Uterus (tissue), 2 donors: Measurements from ENCODE around the gene CHID1.

Experiments used
- POLR2A ChIP-seq, 2 donors: fragments of 450-650 bp; IDR thresholded peaks; one replicate each; pipeline ENCODE4 v1.6.1; 2016; ENCODE audit warnings: antibody characterized with exemption in 2 of 2, mild to moderate bottlenecking in 1 of 2, moderate library complexity in 1 of 2
- TF ChIP-seq, protein P1 (sequence below), 4 experiments: fragments of 200-600 bp in 2 of 4; fragments of 450-650 bp in 2 of 4; sonication (generic) in 2 of 4; IDR thresholded peaks; one replicate each; pipeline ENCODE4 v1.5.1; 2016 to 2019; ENCODE audit warnings: antibody characterized with exemption in 4 of 4, mild to moderate bottlenecking in 2 of 4, moderate library complexity in 1 of 4

DNA sequence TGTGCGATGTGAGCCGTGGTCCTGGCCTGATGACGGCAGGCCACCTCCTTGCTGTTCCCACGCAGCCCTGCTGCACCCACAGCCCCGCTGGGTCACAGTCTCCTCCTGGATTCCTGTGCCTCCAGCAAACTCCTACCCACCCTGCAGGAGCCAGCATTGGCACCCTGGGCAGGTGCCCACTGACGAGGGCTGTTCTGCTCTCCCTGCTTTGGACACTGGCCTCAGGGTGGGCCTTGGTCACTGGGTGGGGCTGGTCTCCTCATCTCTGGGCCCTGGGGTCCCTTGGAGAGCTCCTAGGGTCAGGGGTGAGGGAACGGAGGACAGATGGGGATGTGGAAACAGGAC is 55.3 kb downstream of the CHID1 start:
- TF ChIP-seq, protein P1, sequence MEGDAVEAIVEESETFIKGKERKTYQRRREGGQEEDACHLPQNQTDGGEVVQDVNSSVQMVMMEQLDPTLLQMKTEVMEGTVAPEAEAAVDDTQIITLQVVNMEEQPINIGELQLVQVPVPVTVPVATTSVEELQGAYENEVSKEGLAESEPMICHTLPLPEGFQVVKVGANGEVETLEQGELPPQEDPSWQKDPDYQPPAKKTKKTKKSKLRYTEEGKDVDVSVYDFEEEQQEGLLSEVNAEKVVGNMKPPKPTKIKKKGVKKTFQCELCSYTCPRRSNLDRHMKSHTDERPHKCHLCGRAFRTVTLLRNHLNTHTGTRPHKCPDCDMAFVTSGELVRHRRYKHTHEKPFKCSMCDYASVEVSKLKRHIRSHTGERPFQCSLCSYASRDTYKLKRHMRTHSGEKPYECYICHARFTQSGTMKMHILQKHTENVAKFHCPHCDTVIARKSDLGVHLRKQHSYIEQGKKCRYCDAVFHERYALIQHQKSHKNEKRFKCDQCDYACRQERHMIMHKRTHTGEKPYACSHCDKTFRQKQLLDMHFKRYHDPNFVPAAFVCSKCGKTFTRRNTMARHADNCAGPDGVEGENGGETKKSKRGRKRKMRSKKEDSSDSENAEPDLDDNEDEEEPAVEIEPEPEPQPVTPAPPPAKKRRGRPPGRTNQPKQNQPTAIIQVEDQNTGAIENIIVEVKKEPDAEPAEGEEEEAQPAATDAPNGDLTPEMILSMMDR (IDR thresholded peaks at IDR 0.05): no peak
- no peak for TF ChIP-seq POLR2A (IDR thresholded peaks at IDR 0.05)
